HL-60/S4 (cell line): ENCODE measurements around the gene DOHH.

Experiments
- in situ Hi-C: fragments of 300-500 bp; cut with MboI; formaldehyde crosslinking; loops from 2 replicates; pipeline ENCODE4 v1.14.3; 2022; ENCODE audit warnings: low sequenced_read_pairs

The DOHH gene, protein sequence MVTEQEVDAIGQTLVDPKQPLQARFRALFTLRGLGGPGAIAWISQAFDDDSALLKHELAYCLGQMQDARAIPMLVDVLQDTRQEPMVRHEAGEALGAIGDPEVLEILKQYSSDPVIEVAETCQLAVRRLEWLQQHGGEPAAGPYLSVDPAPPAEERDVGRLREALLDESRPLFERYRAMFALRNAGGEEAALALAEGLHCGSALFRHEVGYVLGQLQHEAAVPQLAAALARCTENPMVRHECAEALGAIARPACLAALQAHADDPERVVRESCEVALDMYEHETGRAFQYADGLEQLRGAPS

DNA sequence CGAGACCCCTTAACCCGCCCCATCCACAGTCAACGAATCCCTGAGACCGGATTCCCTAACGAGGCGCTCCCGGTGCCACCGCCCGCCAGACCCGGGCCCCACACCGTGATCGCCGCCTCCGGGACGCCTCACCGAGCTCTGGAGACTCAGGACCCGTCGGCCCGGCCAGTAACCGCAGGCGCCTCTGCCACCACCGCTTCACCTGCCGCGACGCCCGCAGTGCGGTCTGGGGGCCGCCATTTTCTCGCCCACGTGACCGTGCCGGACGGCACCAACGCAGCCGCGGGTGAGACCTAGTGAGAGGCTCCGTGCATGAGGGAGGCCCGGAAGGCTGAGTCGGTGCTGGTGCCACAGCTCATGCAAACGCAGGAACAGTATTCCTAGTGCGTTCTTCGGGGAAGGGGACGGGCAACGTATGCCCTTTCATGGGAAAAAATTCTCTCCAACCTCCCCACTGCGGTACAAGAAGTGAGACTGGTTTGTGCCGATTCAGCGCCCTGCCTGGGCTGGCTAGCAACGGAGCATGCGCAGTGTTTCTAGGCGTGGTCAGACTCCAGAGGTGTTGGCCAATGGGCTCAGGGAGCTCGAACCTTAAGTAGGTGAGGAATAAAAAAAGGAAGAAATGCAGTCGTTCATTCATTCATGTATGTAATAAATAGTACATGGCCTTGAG lies at the start of gene DOHH:
Gene DOHH, minus strand, starts transcription at position 246 of the 673 bp plus-strand sequence. CDS start 3,860 bp downstream, outside the sequence.
- in situ Hi-C loops = no loop called here

DNA sequence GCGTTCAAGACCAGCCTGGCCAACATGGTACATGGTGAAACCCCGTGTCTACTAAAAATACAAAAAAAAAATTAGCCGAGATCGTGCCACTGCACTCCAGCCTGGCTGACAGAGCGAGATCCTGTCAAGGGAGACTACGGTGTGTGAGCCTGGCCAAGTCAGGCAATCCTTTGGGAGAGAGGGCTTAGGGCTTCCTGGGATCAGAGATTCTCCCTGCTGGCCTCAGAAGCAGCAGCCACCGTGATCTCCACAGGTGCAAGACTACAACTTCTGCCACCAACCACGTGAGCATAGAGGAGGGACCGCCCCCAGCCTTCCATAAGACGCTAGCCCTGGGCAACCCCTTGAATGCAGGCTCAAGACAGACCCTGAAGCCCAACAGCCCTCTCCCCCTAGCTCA lies 49.3 kb upstream of the DOHH start:
- in situ Hi-C loops = no loop called here

DNA sequence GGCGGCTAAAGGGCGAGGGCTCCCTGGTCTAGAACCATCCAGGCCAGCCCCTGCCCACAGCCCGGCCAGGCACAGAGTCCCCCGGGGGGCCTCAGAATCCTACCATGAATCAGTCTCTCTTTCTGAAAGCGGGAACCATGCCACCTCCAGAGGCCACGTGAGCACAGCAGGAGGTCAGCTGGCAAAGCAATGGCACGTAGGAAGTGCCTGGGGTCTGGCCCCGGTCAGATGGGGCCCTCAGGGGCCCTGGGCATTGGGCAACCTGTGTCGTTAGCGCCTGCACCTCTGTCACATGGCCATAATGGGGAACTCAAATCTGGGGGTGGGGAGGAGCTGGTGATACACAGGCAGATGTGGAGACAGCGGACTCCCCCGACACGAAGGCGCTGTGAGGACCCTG lies 48.1 kb upstream of the DOHH start:
- in situ Hi-C loops = no loop called here

DNA sequence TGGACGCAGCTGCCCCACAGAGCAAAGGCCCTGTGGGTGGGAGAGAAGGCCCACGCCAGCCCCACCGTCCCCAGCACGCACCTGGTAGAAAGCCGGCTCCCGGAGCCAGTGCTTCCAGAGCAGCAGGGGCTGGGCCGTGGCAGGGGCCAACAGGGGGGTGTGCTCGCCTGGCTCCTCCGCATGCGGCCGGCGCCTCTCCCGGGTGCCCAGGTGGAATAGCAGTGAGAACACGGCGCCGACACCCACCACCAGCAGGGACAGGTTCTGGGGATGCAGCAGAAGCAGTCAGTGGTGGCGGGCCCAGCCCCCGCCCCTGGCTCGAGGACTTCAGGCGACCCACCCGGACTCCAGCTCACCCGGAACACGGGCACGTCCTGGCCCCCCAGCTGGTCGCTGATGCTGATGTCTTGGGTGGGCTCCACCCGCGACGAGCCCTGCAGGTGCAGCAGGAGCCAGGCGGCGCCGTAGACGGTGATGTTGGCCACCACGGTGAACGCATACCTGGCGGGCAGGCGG lies 47.4 kb upstream of the DOHH start:
- in situ Hi-C loops = no loop called here

DNA sequence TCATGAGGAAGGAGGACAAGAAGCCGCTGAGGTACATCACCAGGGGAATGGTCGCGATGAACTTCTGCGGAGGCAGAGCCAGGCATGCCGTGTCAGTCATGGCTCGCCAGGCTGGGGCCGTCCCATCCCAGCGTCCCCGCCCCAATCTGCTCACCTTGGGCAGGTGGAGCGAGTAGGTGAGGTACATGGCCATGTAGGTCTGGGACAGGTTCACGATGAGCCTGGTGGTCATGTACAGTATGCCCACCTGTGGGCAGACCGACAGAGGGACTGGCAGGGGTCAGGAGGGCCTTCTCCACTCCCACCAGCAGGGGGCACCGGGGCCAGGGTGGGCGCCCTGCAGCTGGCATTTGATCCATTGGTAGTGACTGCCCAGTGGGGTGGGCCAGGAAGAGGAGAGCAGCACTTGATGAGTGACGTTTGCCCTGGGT lies 46.8 kb upstream of the DOHH start:
- in situ Hi-C loops = no loop called here

DNA sequence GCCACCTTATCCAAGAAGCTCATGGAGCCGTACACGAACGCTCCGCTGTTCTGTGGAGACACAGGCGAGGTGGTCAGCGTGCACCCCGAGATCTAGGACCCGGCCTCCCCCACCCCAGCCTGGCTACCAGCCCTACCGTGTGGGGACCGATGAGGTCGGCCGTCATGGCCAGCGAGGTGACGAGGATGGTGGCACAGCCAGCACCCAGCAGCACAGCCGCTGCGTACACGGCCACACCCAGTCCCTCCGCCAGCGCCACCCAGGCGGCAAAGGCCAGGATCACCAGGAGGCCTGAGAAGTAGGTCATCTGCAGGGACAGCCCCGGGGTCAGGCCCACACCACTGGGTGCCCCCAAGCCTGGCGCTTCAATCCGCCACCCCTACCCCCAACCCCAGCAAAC lies 45.6 kb upstream of the DOHH start:
- in situ Hi-C loops = no loop called here

DNA sequence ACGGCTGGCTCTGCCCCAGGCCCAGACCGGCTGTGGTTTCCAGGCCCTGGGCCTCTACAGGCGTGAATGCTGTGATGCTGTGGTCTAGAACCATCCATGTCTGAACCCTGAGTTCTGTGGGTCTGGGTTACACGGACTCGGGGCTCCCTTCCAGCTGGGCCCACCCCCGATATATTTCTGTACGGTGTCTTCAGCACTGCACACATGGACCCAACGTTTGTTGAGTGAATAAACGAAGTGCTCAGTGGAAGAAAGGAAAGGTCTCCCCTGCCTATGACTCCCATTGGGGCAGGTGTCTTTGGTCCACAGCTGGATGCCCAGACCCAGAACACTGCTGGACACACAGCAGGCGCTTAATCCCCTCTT lies 45.2 kb upstream of the DOHH start:
- in situ Hi-C loops = no loop called here

DNA sequence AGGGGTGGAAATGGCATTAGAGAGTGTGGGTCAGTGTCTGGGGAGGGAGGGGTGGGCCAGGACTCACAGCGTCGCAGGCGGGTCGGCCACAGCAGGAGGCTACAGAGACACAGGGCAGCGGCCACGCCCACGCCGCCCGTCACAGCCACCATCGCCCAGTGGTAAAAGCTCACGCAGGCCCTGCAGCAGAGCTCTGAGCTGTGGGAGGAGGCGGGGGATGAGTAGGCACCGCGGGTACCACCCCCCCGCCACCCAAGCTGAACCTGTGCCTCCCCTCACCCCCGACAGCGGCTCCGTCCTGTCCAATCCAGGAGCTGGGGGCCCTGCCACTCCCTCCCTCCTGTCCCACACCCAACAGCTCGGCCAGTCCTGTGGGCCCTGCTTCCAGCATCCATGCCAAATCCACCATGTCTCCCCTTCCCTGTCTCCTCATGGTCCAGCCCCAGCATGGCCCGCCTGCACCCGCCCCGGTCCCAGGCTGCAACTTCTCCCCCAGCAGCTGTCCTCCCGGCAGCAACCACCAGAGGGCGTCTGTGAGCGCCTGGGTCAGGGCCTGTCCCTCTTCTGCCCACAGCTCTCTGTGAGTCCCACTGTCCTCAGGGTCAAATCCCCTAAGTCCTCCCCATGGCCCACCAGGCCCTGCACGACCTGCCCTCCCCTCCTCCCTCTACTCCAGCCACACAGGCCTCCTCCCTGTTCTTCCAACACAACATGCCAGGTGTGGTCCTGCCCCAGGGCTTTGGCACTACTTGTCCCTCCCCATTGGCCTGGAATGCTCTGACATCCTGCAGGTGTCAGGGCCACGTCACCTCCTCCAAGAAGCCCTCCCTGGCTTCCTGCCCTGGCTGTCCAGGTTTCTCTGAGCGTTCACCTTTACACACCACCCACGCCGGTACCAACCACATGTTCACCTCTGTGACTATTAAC lies 44.5 kb upstream of the DOHH start:
- in situ Hi-C loops = no loop called here

DNA sequence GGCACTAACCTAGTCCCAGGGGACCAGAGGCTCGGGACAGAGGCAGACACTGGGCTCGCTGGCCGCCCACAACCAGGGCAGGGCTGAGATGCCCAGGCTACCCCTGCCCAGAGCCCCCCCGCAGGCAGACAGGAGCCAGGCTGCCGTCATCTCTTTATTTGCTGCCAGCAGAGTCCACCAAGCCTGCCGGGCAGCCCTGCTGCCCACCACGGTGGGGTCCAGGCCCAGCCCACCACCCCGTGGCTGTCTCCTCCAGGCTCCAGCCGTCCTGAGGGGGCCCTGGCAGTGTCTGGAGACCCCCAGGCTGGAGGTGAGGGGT lies 43.5 kb upstream of the DOHH start:
- in situ Hi-C loops = no loop called here

DNA sequence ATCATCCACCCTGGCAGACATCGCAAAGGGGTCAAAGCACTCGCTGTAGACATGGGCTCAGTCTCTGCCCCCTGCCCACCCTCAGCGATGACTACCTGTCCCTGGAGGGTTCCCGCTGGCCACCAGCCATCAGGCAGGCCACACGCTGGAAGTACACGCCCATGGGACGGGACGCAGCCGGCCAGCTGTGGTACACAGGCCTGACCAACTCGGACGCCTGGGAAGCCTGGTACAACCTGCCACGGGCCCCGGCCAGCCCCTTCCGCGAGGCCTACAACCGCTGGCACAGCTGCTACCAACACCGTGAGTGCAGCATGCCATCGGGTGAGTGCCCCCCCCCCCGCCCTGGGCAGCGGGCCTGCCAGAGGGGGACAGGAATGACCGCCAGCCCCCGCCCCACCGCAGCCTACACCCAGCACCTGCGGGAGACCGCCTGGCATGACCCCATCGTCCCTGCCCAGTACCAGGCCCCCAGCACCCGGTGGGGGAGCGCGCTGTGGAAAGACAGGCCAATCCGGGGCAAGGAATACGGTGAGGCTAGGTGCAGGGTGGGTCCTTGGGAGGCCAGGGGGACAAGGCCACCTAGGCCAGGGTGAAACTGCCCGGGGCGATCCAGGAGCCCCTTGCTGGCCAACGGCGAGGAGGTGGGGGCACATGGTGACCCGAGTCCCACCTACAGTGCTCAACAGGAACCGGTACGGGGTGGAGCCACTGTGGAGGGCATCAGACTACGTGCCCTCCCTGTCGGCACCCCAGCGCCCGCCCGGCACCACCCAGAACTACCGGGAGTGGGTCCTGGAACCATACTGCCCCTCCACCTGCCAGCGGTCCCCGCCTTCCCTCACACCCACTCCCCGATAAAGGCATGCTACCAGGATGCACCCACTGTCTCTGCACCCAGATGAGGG lies 42.9 kb upstream of the DOHH start:
- in situ Hi-C loops = no loop called here

DNA sequence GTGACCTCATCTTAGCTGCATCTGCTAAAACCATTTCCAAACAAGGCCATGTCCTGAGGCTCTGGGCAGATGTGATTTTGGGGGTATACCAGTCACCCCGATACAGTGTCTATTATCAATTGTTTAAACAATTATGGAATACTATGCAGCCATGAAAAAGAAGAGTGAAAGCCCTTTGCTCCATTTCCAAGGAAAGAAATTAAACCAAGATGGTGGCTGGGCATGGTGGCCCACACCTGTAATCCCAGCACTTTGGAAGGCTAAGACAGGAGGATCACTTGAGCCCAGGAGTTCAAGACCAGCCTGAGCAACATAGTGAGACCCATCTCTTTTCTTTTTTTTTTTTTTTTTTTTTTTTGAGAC lies 39.3 kb upstream of the DOHH start:
- in situ Hi-C loops = no loop called here

DNA sequence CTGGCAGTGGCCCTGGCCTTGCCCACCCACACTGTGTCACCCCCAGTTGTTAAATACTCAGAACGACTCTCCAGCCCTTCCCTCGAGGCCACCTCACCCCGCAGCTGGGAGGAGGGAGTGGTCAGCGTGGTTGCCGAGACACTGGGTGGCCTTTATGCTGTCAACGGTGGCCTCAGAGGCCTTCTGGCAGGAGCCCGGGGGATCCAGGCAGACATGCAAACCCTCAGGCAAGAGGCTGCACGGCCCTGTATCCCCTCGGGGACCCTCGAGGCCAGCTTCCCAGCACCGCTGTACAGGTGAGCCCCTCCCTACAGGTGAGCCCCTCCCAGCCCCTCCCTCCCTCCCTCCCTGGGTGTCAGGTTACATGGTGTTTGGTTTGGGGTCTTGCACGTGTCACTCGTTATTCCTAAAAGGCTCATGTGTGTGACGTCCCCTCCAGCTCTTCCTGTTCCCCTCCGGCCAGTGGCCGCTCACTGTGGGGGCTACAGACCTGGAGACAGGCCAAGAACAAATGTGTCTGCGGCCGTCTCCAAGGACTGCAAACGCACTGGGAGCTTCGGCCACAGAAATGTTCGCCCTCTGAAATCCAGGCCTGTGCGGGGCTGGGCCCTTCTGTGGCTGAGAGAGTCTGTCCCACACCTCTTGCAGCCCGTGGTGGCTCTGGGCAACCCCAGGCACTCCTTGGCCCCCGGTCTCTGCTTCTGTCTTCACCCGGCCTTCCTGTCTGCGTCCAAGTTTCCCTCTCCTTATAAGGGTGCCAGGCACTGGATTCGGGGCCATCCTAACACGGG lies 38.7 kb upstream of the DOHH start, which contains the start of gene TEKTIP1:
Gene TEKTIP1, plus strand, starts transcription at position 210 of the 791 bp plus-strand sequence. Its CDS starts 4 bp downstream, at position 214.
- in situ Hi-C loops = no loop called here

DNA sequence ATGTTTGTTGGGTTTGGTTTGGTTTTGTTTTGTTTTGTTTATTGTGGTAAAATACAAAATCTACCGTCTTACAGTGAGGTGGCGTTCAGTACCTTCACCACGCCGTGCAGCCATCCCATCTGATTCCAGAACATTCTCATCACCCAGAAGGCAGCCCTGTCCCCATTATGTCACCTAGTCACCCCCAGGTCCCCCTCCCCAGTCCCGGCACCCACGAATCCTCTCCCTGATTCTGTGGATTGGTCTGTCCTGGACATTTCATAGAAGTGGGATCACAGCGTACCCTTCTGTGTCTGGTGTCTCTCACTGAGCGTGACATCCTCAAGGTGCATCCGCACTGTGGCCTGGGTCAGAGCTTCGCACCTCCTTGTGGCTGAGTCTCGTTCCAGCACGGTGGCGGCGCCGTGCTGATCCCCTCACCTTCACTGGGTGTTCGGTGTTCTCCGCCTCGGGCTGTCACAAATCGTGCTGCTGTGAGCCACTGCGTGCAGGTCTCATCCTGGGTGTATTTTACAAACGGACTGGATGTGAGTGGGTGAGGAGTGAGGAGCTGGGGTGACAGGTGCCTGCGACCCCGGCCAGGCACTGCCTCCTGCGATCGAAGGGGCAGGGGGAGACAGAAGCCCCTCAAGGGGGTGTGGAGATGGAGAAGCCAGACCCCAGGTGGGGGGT lies 37.9 kb upstream of the DOHH start:
- in situ Hi-C loops = no loop called here

DNA sequence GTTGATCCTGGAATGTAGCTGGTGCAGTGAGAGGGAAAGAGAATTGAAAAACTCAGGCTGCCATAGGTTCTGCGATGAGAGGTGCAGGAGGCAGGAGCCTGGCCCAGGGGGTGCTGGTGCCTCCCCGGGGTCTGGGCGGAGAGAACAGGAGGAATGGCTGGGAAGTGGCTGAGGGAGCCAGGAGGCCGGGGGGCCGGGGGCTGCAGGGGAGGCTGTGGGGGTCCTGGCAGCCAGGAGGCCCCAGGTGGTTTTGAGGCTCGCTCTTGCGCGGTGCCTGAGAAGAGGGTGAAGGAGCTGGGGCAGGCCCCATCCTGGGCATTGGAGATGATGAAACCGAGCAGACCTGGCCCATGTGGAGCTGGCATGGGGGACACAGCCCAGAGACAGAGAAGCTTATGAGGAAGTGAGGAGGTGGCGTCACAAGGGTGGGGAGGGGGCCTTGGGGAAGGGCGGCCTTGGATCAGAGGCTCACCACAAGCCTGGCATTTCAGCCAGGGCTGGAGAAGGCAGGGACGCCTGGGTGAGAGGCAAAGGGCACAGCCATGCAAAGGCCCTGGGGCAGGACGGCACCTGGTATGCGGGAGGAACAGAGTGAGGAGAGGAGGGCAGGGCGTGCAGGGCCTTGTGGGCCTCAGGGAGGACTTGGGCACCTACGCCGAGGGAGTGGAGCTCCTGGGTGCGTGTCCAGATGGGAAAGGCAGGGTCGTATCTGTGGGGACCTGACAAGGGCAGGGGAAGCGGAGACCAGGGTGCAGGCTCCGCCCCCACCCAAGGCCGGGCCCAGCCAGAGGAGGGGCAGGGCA lies 37.2 kb upstream of the DOHH start:
- in situ Hi-C loops = no loop called here

DNA sequence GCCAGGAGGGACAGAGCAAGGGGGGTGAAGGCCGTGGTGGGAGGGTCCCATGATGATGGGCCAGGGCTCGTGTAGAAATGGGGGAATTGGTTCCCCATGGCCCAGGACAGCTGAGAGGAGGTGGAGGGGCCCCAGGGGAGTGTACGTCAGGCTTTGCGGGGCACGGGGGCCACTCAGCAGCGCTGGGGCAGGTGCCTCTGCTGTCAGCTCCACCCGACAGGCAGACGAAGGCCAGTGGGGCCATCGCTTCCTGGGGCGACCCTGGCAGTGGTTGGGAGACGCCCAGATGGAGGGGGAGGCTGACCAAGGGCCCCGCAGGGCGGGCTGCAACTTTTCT lies 36.6 kb upstream of the DOHH start:
- in situ Hi-C loops = no loop called here

DNA sequence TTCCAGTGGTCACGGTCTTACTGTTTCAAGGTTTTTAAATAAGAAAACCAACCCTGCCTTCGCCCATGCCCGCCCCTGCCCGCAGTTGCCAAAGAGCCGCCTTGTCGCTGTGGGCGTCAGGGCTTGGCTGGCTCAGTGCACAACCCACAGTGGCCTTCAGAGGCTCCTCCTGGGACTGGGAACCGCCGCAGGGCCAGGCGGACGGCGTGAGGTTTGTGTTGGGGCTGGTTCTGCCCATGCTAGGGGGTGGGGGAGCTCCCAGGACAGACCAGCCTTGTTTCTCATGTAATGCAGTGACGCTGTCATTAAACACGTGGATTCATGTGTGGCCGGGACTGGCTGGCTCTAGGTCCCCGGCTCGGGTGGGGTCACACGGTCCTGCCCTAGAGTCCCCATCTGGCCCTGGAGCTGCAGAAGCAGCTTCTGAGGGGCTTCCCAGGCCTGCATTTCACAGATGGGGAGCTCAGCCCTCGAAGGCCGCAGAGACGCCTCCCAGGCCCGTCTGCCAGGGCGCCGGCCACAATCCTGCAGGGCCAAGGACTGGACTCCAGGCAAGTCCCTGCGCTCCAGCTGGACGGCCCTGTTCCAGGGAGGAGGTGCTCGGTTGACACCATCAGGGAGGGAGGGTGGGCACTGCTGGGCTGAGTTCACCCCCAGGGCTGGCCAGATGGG lies 36.1 kb upstream of the DOHH start:
- in situ Hi-C loops = no loop called here

DNA sequence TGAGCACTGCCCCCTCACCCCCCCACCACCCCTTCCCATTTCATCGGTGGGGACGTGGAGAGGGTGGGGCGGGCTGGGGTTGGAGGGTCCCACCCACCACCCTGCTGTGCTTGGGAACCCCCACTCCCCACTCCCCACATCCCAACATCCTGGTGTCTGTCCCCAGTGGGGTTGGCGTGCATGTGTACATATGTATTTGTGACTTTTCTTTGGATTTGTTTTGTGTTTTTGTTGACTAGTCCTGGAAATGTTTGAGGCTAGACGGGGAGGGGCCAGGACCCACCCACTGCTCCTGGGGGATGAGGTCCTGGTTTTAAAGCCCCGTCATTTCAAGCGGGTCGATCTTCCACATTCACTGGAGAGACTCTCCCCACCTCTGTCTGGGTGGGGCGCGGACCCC lies 35.5 kb upstream of the DOHH start:
- in situ Hi-C loops = no loop called here

DNA sequence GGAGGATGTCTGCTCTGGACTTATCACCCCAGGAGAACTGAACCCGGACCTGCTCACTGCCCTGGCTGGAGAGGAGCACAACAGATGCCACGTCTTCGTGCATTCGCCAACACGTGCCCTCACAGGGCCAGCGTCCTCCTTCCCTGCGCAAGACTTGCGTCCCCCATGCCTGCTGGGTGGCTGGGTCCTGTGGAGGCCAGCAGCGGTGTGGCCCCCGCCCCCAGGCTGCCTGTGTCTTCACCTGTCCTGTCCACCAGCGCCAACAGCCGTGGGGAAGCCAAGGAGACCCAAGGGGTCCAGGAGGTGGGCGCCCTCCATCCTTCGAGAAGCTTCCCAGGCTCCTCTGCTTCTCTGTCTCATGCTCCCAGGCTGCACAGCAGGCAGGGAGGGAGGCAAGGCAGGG lies 35.1 kb upstream of the DOHH start:
- in situ Hi-C loops = no loop called here
